Measurements from ENCODE around the gene SIRT4. TPM values are rescaled to one million over a fixed set of nuclear protein-coding genes. Genes with fewer than 3 reads are reported as not detected.

Gene SIRT4
- total RNA-seq, 1 experiment from 2014 or later = 2.1 TPM

DNA sequence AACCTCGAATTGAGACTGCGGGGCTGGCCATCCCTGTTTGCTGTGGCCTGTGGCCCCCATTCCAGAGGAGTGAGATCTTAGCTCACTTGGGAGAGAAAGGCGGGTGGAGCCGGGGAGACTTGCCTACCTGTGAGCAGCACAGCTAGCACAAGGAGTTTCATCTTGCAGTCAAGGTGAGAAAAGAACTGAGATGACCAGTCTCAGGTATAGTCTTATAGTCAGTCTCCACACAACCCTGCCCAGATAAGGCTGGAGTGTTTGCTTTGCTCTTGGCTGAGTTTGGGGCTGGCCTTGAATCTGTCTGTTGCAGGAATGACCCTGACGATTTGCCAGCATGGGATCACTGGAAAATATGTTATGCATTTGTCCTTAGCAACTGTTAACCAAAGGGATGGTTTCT lies 25.5 kb downstream of the SIRT4 start, which contains the start of gene PLA2G1B:
Gene PLA2G1B, minus strand, starts transcription at position 187 of the 400 bp plus-strand sequence. Its CDS starts 26 bp downstream, at position 161.
- Histone ChIP-seq H3K79me1 (ENCODE audit: insufficient read depth, low read depth, low read length, poor library complexity, severe bottlenecking) (no peaks in the 10 kb centered on the region), H3K23me2 (ENCODE audit: insufficient read length, low read depth, low read length, poor library complexity, severe bottlenecking) (no peaks in the 10 kb centered on the region), H3K9ac (ENCODE audit: extremely low read depth, insufficient read length, low read length) (no peak within 1 kb of the TSS), H4K8ac (replicated peaks; ENCODE audit: insufficient read length, low read depth, low read length) (no peak within 1 kb of the TSS), H3K4ac (ENCODE audit: low read depth, low read length) (no peak within 1 kb of the TSS), H4K5ac (ENCODE audit: insufficient read length, low read depth, low read length) (no peak within 1 kb of the TSS), H3K9me3 (ENCODE audit: control insufficient read depth, low read depth, low read length) (no peaks in the 10 kb centered on the region), H2AK5ac (ENCODE audit: insufficient read length, low read length) (no peak within 1 kb of the TSS), H3T11ph (ENCODE audit: low read length) (no peak within 1 kb of the TSS), H3K79me2 (ENCODE audit: insufficient read depth, low read length) (no peaks in the 10 kb centered on the region), H3K4me1 (ENCODE audit: insufficient read depth, low read length) (no peaks in the 10 kb centered on the region), H3K56ac (ENCODE audit: insufficient read length, low read depth, low read length) (no peak within 1 kb of the TSS), H2BK15ac (ENCODE audit: low read depth, low read length) (no peak within 1 kb of the TSS), H3K27me3 (ENCODE audit: insufficient read depth, low read length) (no peaks in the 10 kb centered on the region), H3K14ac (ENCODE audit: insufficient read depth, low read length) (no peak within 1 kb of the TSS), H3K18ac (ENCODE audit: insufficient read length, low read depth, low read length) (no peak within 1 kb of the TSS), H3K23ac (ENCODE audit: insufficient read length, low read depth, low read length) (no peak within 1 kb of the TSS), H3K4me2 (ENCODE audit: insufficient read depth, insufficient read length, low read length) (no peak within 1 kb of the TSS), H2BK5ac (ENCODE audit: insufficient read length, low read length) (no peak within 1 kb of the TSS), H2BK120ac (ENCODE audit: low read depth, low read length, poor library complexity, severe bottlenecking) (no peak within 1 kb of the TSS), H4K20me1 (ENCODE audit: control insufficient read depth, insufficient read depth, insufficient read length) (no peaks in the 10 kb centered on the region), H2BK20ac (ENCODE audit: low read depth, low read length, poor library complexity, severe bottlenecking) (no peak within 1 kb of the TSS), H3K27ac (ENCODE audit: insufficient read length, low read depth, low read length) (no peak within 1 kb of the TSS), H2BK12ac (ENCODE audit: insufficient read length, low read depth, low read length) (no peak within 1 kb of the TSS), H4K91ac (ENCODE audit: insufficient read length, low read depth, low read length) (no peak within 1 kb of the TSS), H2AFZ (ENCODE audit: low read length) (no peak within 1 kb of the TSS)
- no peak within 1 kb of the TSS for H3K27ac Mint-ChIP-seq
- H3K4me1 Mint-ChIP-seq = peaks cover 5 to 7% of the 10 kb centered on the region in 2 experiments; a peak in 3 of 4 replicates
- no CpG with 5 or more reads among the region's 5 CpGs for WGBS (ENCODE audit: extremely low coverage, insufficient read length, low lambda C conversion rate)
- no peaks in the 10 kb centered on the region for H3K9me3 Mint-ChIP-seq
- H3K36me3 Mint-ChIP-seq (ENCODE audit: insufficient read depth in 1 of 3, low read depth in 3 of 3) = no peaks in the 10 kb centered on the region
- no peak within 1 kb of the TSS; a peak in 1 of 5 replicates for H3K4me3 Mint-ChIP-seq
- H3K27me3 Mint-ChIP-seq (ENCODE audit: low read depth) = peaks cover 16% of the 10 kb centered on the region
- DNase-seq = no peak
- TF ChIP-seq, protein P1, sequence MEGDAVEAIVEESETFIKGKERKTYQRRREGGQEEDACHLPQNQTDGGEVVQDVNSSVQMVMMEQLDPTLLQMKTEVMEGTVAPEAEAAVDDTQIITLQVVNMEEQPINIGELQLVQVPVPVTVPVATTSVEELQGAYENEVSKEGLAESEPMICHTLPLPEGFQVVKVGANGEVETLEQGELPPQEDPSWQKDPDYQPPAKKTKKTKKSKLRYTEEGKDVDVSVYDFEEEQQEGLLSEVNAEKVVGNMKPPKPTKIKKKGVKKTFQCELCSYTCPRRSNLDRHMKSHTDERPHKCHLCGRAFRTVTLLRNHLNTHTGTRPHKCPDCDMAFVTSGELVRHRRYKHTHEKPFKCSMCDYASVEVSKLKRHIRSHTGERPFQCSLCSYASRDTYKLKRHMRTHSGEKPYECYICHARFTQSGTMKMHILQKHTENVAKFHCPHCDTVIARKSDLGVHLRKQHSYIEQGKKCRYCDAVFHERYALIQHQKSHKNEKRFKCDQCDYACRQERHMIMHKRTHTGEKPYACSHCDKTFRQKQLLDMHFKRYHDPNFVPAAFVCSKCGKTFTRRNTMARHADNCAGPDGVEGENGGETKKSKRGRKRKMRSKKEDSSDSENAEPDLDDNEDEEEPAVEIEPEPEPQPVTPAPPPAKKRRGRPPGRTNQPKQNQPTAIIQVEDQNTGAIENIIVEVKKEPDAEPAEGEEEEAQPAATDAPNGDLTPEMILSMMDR (conservative IDR thresholded peaks at IDR 0.05) = no peak

All from H9 (cell line).